RWPE1 (cell line): ENCODE data around the gene VPS54.

Experiments used
- CTCF ChIA-PET: fragments of 350-600 bp; sonication (Branson Sonifier 250); formaldehyde crosslinking; extraction: SDS; loops from one replicate; lab custom pipeline; 2021; lab: Yijun Ruan, JAX
- POLR2A ChIA-PET: fragments of 400-600 bp; formaldehyde crosslinking; extraction: SDS; loops from one replicate; lab custom pipeline; 2020; ENCODE audit warnings: antibody characterized with exemption; ENCODE audit not compliant: low non-redundant PET; lab: Yijun Ruan, JAX
- DNase-seq: peaks from one replicate; pipeline ENCODE4 v3.0.0; 2012; ENCODE audit warnings: low spot score
- H3K27ac ChIP-seq: fragments of 450-650 bp; 2 replicates; pipeline ENCODE4 v1.5.1; 2017
- TF ChIP-seq, protein P1 (sequence below): fragments of 450-650 bp; conservative IDR thresholded peaks from 2 replicates; pipeline ENCODE4 v1.5.1; 2017; ENCODE audit warnings: low read depth, mild to moderate bottlenecking

VPS54 gene

DNA sequence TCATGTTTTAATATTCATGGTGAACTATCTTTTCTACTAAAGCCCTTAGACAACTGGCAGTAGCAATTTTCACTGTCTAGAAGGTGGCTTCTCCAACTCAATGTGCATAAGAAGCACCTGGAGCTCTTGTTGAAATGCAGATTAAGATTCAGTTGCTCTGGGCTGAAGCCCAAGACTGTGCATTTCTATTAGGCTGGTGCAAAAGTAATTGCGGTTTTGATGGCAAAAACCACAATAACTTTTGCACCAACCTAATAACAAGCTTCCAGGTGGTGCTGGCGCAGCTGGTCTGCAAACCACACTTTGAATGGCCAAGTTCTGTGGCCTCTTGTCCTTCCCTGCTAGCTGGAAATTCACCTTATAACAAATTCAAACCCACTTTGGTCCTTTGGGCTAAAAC is 26.7 kb upstream of the VPS54 start:
- DNase-seq, result no peak
- TF ChIP-seq, protein P1, sequence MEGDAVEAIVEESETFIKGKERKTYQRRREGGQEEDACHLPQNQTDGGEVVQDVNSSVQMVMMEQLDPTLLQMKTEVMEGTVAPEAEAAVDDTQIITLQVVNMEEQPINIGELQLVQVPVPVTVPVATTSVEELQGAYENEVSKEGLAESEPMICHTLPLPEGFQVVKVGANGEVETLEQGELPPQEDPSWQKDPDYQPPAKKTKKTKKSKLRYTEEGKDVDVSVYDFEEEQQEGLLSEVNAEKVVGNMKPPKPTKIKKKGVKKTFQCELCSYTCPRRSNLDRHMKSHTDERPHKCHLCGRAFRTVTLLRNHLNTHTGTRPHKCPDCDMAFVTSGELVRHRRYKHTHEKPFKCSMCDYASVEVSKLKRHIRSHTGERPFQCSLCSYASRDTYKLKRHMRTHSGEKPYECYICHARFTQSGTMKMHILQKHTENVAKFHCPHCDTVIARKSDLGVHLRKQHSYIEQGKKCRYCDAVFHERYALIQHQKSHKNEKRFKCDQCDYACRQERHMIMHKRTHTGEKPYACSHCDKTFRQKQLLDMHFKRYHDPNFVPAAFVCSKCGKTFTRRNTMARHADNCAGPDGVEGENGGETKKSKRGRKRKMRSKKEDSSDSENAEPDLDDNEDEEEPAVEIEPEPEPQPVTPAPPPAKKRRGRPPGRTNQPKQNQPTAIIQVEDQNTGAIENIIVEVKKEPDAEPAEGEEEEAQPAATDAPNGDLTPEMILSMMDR, result no peak
- POLR2A ChIA-PET, result no interaction called here

DNA sequence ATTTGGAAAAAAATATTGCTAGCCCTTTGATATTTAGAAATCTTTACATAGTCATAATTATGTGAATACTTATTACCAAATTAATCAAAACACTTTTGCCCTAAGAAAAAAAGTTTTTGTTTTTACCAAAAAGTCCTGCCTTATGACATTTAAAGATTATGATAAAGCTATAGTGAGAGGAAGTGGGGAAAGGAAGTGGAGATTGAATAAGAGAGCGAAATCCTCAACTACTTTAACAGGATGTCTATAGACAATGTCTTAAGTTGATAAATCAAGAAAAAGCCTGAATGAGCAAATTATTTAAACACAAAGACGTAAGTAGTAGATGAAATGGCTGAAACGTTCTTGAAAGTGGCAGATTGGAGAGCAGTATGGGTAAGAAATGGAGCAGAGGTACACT is 20.9 kb upstream of the VPS54 start:
- H3K27ac ChIP-seq, result no peak overlapping the region
- DNase-seq, result no peak
- ChIA-PET POLR2A (no interaction called here), CTCF (interaction anchor here (1.3 kb wide), 1 partner anchor 10 kb away, joined by 5 read pairs; no protein-coding TSS in a partner anchor)
- TF ChIP-seq, protein P1, result no peak

More for the DNA sequence above, 26.7 kb upstream of the VPS54 start:
- no peak overlapping the region for H3K27ac ChIP-seq
- CTCF ChIA-PET, result interaction anchor here (0.5 to 0.7 kb wide), 2 partner anchors 10 to 14 kb away, joined by 3 read pairs; no protein-coding TSS in a partner anchor

DNA sequence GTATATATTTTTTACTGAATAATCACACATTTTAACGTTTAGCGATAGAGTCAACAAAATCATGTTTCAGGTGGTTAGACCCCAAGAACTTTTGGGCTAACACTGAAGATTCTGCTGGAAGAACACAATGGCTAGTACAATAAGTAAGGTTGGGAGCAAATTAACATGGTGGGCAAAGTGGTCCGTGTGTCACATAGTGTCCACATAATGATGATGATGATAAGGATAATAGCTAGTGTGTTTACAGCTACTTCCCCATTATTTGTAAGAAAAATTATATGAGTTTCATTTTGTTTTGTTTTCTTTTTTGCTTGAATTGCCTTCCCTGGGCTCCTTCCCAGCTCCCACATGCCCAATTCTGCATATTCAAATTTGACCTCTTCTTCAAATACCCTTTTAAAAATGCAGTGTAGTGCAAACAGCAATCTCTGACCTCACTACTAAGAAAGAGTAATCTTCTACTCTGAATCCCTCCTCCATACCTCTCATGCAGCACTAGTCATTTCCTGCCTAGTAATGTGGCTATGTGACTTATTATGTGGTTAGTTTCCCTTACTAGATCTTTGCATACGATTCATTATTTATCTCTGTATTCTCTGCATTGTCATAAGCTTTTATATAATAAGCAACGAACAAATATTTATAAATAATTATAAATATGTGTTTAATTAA is 16.9 kb upstream of the VPS54 start:
- TF ChIP-seq, protein P1, result no peak
- CTCF ChIA-PET, result no interaction called here
- no peak overlapping the region for H3K27ac ChIP-seq
- peak; percentile 25 for DNase-seq
- POLR2A ChIA-PET, result no interaction called here

DNA sequence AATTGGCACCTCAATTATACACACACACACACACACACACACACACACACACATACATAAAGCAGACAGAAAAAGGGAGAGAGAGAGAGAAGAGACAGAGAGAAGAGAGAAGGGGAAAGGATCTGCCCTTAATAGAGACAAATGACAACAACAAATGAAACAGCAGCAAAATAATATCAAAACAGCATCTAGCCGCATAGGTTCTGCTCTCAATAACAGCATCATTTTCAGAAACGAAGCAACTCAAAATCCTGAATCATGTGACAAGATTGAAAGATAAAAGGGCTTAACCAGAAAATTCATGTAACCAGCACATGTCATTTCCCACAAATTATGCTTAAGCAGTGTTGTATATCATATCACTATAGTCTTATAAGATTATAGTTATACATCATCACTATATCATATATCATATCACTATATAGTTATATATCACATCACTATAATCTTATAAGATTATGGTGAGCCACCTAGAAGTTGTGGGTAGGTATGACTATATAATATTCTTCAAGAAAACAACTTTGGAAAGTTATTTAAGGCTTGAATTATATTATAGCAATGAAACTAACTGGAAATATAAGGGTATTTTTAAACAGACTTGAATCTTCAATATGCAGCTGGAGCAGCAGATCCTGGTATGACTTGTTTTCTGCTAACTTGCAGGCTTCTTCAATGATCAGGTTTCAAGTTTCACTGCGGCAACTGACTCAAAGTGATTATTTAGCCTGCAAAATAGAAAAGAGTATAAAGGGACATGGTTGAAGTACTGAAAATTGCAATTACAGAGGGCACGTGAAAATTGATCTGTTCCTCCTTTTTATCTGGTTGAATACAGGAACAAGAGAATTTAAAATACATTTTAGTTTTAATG is 16.1 kb upstream of the VPS54 start:
- H3K27ac ChIP-seq, result no peak overlapping the region
- ChIA-PET CTCF (no interaction called here), POLR2A (no interaction called here)
- DNase-seq, result no peak
- TF ChIP-seq, protein P1, result no peak

DNA sequence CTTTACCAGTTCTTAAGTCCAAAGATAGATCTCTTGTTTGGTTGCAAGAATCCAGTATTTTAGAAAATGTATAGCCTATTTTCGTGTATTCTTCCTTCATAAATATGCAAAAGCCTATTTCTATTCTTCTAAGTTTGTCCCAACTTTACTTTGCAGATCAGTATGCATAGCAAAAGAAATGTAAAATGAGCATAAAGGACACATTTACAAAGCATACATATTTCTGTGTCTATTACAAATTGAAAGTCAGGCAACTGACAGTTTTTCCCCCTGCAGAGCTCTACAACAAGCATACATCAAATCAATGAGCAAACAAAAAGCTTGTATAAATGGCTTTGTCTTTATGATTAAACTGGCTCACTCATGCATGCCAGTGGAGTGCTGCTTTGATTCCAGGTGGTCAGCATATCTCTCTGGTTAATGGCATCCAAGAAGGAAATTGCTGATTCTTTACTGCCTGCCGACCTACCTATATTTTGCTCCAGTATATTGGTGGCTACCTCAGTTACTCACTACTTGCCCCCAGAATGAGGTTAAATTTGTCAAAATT is 10.0 kb upstream of the VPS54 start:
- TF ChIP-seq, protein P1, result no peak
- ChIA-PET POLR2A (no interaction called here), CTCF (interaction anchor here (0.6 kb wide), 1 partner anchor 25 kb away, joined by 3 read pairs; no protein-coding TSS in a partner anchor)
- no peak for DNase-seq
- no peak overlapping the region for H3K27ac ChIP-seq

DNA sequence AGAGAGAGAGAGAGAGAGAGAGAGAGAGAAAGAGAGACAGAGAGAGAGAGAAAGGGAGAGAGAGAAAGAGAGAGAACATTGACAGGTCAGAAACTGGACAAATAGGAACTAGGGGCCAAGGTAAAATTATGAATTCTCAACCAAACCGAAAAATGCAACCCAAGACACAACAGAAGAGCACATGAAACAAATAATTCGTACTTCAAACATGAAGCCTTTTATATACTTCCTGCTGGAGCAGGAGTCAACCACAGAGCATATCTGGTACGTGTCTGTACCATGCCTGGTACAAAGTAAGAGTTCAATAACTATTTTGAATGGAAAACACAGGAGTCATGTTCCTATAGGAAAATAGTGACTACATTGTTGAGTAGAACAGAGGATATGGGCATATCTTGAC is 6.5 kb upstream of the VPS54 start:
- no peak for DNase-seq
- TF ChIP-seq, protein P1, result no peak
- ChIA-PET POLR2A (no interaction called here), CTCF (no interaction called here)
- H3K27ac ChIP-seq, result no peak overlapping the region
